H1 (cell line): ENCODE data around the gene CTAGE1. TPM values are rescaled to one million over a fixed set of nuclear protein-coding genes. Genes with fewer than 3 reads are reported as not detected.

ENCODE experiments used
- CTCF ChIA-PET: fragments of 300-600 bp; sonication (Branson Sonifier 250); formaldehyde crosslinking; loops from one replicate; lab custom pipeline; 2021; ENCODE audit not compliant: partially characterized antibody; lab: Charles Lee
- POLR2A ChIA-PET: fragments of 300-600 bp; sonication (Branson Sonifier 250); formaldehyde crosslinking; loops from one replicate; lab custom pipeline; 2021; ENCODE audit warnings: inconsistent platforms; ENCODE audit not compliant: partially characterized antibody; lab: Charles Lee
- DNase-seq, 2 experiments: peaks; one replicate each; pipeline versions ENCODE4 v3.0.0 to v3.0.0-alpha.2; 2010 to 2022; ENCODE audit warnings: low spot score in 2 of 2, low read depth in 1 of 2, mixed read lengths in 1 of 2
- FAIRE-seq: peaks from 2 replicates; lab custom pipeline; 2011; peaks lifted over from hg19 to GRCh38; lab: Jason Lieb, UNC
- H2AFZ ChIP-seq: 2 replicates; pipeline ENCODE4 v1.8.1; 2012; ENCODE audit warnings: low read length, inconsistent platforms
- H2AK5ac ChIP-seq: 2 replicates; pipeline ENCODE4 v1.6.1; 2013; ENCODE audit warnings: low read depth, low read length
- H2BK120ac ChIP-seq: replicated peaks from 2 replicates; pipeline ENCODE3; 2013; ENCODE audit warnings: low read depth, low read length, inconsistent platforms
- H2BK12ac ChIP-seq: 2 replicates; pipeline ENCODE4 v1.6.1; 2013; ENCODE audit warnings: low read depth, low read length
- H2BK15ac ChIP-seq: 2 replicates; pipeline ENCODE4 v1.6.1; 2013; ENCODE audit warnings: low read length
- H2BK20ac ChIP-seq: 2 replicates; pipeline ENCODE4 v1.6.1; 2013; ENCODE audit warnings: low read length
- H2BK5ac ChIP-seq: 2 replicates; pipeline ENCODE4 v1.6.1; 2013; ENCODE audit warnings: low read depth, low read length
- H3K14ac ChIP-seq: 2 replicates; pipeline ENCODE4 v1.6.1; 2013; ENCODE audit warnings: inconsistent platforms; ENCODE audit not compliant: insufficient read length
- H3K18ac ChIP-seq: 2 replicates; pipeline ENCODE4 v1.6.1; 2013; ENCODE audit warnings: low read length; ENCODE audit errors: extremely low read depth
- H3K23ac ChIP-seq: 2 replicates; pipeline ENCODE4 v1.6.1; 2013; ENCODE audit warnings: inconsistent platforms; ENCODE audit not compliant: insufficient read length
- H3K23me2 ChIP-seq: 2 replicates; pipeline ENCODE4 v1.6.1; 2013; ENCODE audit warnings: low read depth, low read length
- H3K27ac ChIP-seq: 2 replicates; pipeline ENCODE4 v1.6.1; 2011; ENCODE audit warnings: low read depth, low read length, inconsistent platforms
- H3K27me3 ChIP-seq, 4 experiments: replicated peaks in 1 of 4; 1 replicate in 1 of 4; 2 replicates in 3 of 4; pipeline versions ENCODE4 v1.6.1 to v1.8.1; 2011 to 2013; ENCODE audit warnings: low read length in 3 of 4, mild to moderate bottlenecking in 3 of 4, inconsistent platforms in 2 of 4, mixed read lengths in 2 of 4, moderate library complexity in 1 of 4; ENCODE audit not compliant: control insufficient read depth in 3 of 4, insufficient read depth in 3 of 4; ENCODE audit errors: extremely low read depth in 1 of 4
- H3K36me3 ChIP-seq, 4 experiments: 2 replicates each; pipeline versions ENCODE4 v1.6.1 to v1.8.1; 2011 to 2013; ENCODE audit warnings: mild to moderate bottlenecking in 4 of 4, low read length in 3 of 4, moderate library complexity in 2 of 4, control low read depth in 1 of 4, inconsistent platforms in 1 of 4; ENCODE audit not compliant: insufficient read depth in 4 of 4, control insufficient read depth in 2 of 4
- H3K4ac ChIP-seq: replicated peaks from 2 replicates; pipeline ENCODE3; 2013; ENCODE audit warnings: low read length, low read depth, mixed read lengths, inconsistent platforms; ENCODE audit not compliant: insufficient read length
- H3K4me1 ChIP-seq, 4 experiments: replicated peaks in 1 of 4; 1 replicate in 1 of 4; 2 replicates in 3 of 4; pipeline versions ENCODE4 v1.6.1 to v1.8.1; 2011 to 2013; ENCODE audit warnings: low read length in 3 of 4, inconsistent platforms in 2 of 4, mixed read lengths in 1 of 4; ENCODE audit not compliant: insufficient read depth in 4 of 4, control insufficient read depth in 3 of 4
- H3K4me2 ChIP-seq, 2 experiments: 2 replicates each; pipeline versions ENCODE4 v1.6.1 to v1.8.1; 2011 to 2013; ENCODE audit warnings: low read depth in 2 of 2, low read length in 2 of 2, control low read depth in 1 of 2, inconsistent platforms in 1 of 2, mild to moderate bottlenecking in 1 of 2; ENCODE audit not compliant: insufficient read depth in 1 of 2
- H3K4me3 ChIP-seq, 4 experiments: fragments of 200-600, 300-600 bp in 1 of 4; sonication (generic), shearing (Covaris generic), sonication (Bioruptor Twin) in 1 of 4; 2 replicates each; pipeline versions ENCODE4 v1.5.1 to v1.8.1; 2011 to 2016; ENCODE audit warnings: low read length in 4 of 4, low read depth in 3 of 4, control low read depth in 2 of 4, inconsistent platforms in 2 of 4, mild to moderate bottlenecking in 2 of 4, mixed read lengths in 1 of 4, moderate library complexity in 1 of 4; ENCODE audit not compliant: insufficient read depth in 2 of 4; ENCODE audit errors: extremely low read depth in 1 of 4
- H3K56ac ChIP-seq: replicated peaks from 2 replicates; pipeline ENCODE3; 2013; ENCODE audit warnings: low read depth, mild to moderate bottlenecking, mixed read lengths, low read length, inconsistent platforms; ENCODE audit not compliant: insufficient read length
- H3K79me1 ChIP-seq: 2 replicates; pipeline ENCODE4 v1.6.1; 2013; ENCODE audit warnings: low read depth, low read length, control low read depth
- H3K79me2 ChIP-seq, 2 experiments: 2 replicates each; pipeline versions ENCODE4 v1.6.1 to v1.8.1; 2012 to 2013; ENCODE audit warnings: low read length in 2 of 2, mild to moderate bottlenecking in 2 of 2, inconsistent platforms in 1 of 2; ENCODE audit not compliant: insufficient read depth in 2 of 2, control insufficient read depth in 1 of 2
- H3K9ac ChIP-seq, 4 experiments: replicated peaks in 1 of 4; 1 replicate in 1 of 4; 2 replicates in 3 of 4; pipeline versions ENCODE4 v1.6.1 to v1.8.1; 2011 to 2013; ENCODE audit warnings: low read depth in 3 of 4, low read length in 3 of 4, control low read depth in 2 of 4, mild to moderate bottlenecking in 2 of 4, moderate library complexity in 2 of 4, inconsistent platforms in 1 of 4; ENCODE audit errors: extremely low read depth in 1 of 4
- H3K9me3 ChIP-seq, 2 experiments: 2 replicates each; pipeline versions ENCODE4 v1.6.1 to v1.8.1; 2012 to 2013; ENCODE audit warnings: mild to moderate bottlenecking in 2 of 2, moderate library complexity in 2 of 2, control low read depth in 1 of 2, inconsistent platforms in 1 of 2, low read depth in 1 of 2, low read length in 1 of 2, mixed read lengths in 1 of 2; ENCODE audit not compliant: insufficient read depth in 2 of 2
- H4K20me1 ChIP-seq, 2 experiments: replicated peaks in 1 of 2; 2 replicates each; pipeline versions ENCODE3 to v1.8.1; 2011 to 2013; ENCODE audit warnings: inconsistent platforms in 2 of 2, low read length in 2 of 2, mild to moderate bottlenecking in 1 of 2; ENCODE audit not compliant: insufficient read depth in 2 of 2, control insufficient read depth in 1 of 2
- H4K5ac ChIP-seq: 2 replicates; pipeline ENCODE4 v1.6.1; 2013; ENCODE audit warnings: low read length, low read depth, mixed read lengths, inconsistent platforms; ENCODE audit not compliant: insufficient read length
- H4K8ac ChIP-seq: 2 replicates; pipeline ENCODE4 v1.8.0; 2013; ENCODE audit warnings: mild to moderate bottlenecking, moderate library complexity, low read length, inconsistent platforms; ENCODE audit not compliant: insufficient read depth; ENCODE audit errors: extremely low read depth
- H4K91ac ChIP-seq: replicated peaks from 2 replicates; pipeline ENCODE3; 2013; ENCODE audit warnings: low read length, mixed read lengths, inconsistent platforms; ENCODE audit not compliant: insufficient read length
- SP4 ChIP-seq: IDR thresholded peaks from 2 replicates; pipeline ENCODE4 v1.6.1; 2012; ENCODE audit warnings: low read length, inconsistent platforms
- polyA plus RNA-seq, 7 experiments: library from polyadenylated mRNA; depleted of rRNA in 3 of 7; stranded (reverse) in 5 of 7; unstranded in 2 of 7; fragments of >200 nt in 5 of 7; fragments of 200-250 nt in 2 of 7; gene quantifications; 1 replicate in 5 of 7; 2 replicates in 1 of 7; 4 replicates in 1 of 7; pipeline versions ENCODE4 v1.2.1 to v1.2.3, GENCODE V29; 2011 to 2013; ENCODE audit warnings: missing spikeins in 2 of 7, mixed read lengths in 2 of 7
- total RNA-seq: library from RNA; stranded (reverse); fragmentation: NEBNext Ultra II Directional; extraction: Animal tissue kit (Norgen Biotek cat#: 25700); gene quantifications from 2 replicates; pipeline ENCODE4 v1.2.1, GENCODE V29; 2021

CTAGE1 gene
- total and polyA plus RNA-seq, 2 of the 8 experiments (the other 6 are each of a cell fraction or from before 2014, with no cell fraction given), result not detected

DNA sequence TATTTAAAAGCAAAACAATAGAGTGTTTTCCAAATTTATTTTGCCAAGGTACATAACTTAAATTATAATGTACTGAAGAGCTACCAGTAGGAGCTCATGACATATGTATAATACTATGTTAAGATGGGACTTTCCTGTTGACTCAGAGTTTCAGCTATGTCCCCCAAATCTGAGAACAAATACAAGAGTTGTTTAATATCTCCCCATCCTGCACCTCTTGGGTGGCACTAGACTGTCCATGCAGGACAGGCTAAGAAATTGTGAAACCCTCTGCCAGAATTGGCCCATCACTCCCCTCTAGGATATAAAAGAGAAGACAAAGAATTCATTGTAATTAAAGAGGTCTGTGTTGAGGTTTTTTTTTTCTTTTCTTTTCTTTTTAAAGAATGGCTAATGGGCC is 21.7 kb upstream of the CTAGE1 start:
- no peaks in the 10 kb centered on the region for H3K79me2 ChIP-seq
- H3K18ac ChIP-seq, result no peak overlapping the region
- no peak overlapping the region for H2BK15ac ChIP-seq
- H3K23ac ChIP-seq, result no peak overlapping the region
- no peak overlapping the region for H3K4me3 ChIP-seq
- no peak overlapping the region for H4K5ac ChIP-seq
- H4K20me1 ChIP-seq, result no peaks in the 10 kb centered on the region
- no peak overlapping the region for H3K27ac ChIP-seq
- no peak for TF ChIP-seq SP4
- TF ChIP-seq, all 59 proteins: peak for 0
- CTCF ChIA-PET, result interaction anchor here (1.2 to 3.5 kb wide), 4 partner anchors 11 to 116 kb away, joined by 3 to 20 read pairs (median 4); no protein-coding TSS in a partner anchor
- H2BK120ac ChIP-seq, result no peak overlapping the region
- H3K4me1 ChIP-seq, result no peaks in the 10 kb centered on the region
- FAIRE-seq (no peak), DNase-seq (no peak)
- no peak overlapping the region for H4K8ac ChIP-seq
- no peaks in the 10 kb centered on the region for H3K9me3 ChIP-seq
- H3K9ac ChIP-seq, result no peak overlapping the region
- H2BK12ac ChIP-seq, result no peak overlapping the region
- no peaks in the 10 kb centered on the region for H3K23me2 ChIP-seq
- no peaks in the 10 kb centered on the region for H3K36me3 ChIP-seq
- H3K27me3 ChIP-seq, result no peaks in the 10 kb centered on the region
- H3K56ac ChIP-seq, result no peak overlapping the region
- H2BK5ac ChIP-seq, result no peak overlapping the region
- H3K79me1 ChIP-seq, result no peaks in the 10 kb centered on the region
- no peak overlapping the region for H2BK20ac ChIP-seq
- POLR2A ChIA-PET, result no interaction called here
- no peak overlapping the region for H4K91ac ChIP-seq
- no peak overlapping the region for H3K4me2 ChIP-seq
- no peak overlapping the region for H3K4ac ChIP-seq
- H3K14ac ChIP-seq, result no peak overlapping the region
- no peak overlapping the region for H2AFZ ChIP-seq
- no peak overlapping the region for H2AK5ac ChIP-seq
